RPMI8226 (cell line): ENCODE data around the gene PLCL1.

ENCODE experiments used
- DNase-seq: peaks from one replicate; pipeline ENCODE4 v3.0.0-alpha.2; 2015

PLCL1 gene

DNA sequence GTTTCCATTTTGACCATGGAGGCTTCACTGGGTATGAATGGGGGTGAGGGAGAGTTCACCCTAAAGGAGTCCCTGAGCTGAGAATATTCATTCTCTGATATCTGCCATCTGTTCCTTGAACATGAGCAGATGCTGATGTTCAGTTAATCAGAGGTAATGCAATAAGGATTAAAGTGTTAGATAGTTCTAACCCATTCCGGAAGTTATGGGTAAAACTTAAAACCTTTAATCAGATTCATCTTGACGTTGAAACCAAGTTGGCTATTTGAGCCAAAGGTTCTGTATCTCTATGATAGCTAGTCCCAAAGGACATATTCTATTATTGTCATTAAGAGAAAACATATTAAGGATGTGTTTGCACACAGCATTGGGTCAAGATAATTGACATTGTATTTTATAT, 268.9 kb downstream of the PLCL1 start:
- no peak for DNase-seq

GRCh38 chr2:198077477-198077876, 273.1 kb downstream of the PLCL1 start:
- no peak for DNase-seq

GRCh38 chr2:198080879-198081765, 276.7 kb downstream of the PLCL1 start:
- no peak for DNase-seq

DNA sequence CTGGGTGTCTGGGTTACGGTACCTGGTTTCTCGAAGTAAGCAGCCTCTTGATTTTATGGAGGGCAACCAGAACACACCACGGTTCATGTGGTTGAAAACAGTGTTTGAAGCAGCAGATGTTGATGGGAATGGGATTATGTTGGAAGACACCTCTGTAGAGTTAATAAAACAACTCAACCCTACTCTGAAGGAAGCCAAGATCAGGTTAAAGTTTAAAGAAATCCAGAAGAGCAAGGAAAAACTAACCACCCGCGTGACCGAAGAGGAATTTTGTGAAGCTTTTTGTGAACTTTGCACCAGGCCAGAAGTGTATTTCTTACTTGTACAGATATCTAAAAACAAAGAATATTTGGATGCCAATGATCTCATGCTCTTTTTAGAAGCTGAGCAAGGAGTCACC, 279.8 kb downstream of the PLCL1 start:
- no peak for DNase-seq

DNA sequence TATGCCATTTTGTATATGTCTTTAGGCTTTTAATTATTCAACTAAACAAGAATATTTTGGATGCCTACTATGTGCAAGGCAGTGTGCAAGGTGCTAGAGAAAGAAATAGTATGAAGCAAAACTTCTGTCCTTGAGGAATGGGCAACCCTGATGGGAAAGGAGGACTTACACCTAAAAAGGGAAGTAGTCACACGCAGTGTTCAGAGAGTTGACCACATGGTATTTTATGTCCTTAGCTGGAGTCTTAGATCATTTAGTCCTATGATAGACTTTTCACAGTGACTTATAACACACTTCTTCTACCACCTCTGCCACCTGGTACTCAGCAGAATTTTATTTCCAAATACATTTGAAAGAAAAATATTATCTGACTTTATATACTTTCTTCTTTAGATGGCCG, 291.6 kb downstream of the PLCL1 start:
- no peak for DNase-seq

DNA sequence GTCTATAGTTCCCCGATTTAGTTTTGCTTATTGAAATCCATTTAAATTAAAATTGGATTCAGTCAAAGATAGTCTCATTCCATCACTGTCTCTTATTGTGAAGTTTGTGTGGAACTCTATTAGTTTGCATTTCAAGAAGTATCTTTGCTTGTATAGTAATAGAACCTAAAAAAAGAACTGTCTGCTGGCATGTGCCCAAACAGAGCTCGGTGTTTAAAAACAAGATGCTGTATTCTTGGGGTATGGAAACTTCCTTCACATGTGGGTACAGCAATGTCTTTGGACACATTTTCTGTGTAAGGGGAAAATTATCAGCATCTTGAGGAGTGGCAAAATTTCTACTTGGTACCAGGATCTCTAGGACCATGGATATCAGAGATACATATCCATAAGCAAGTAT, 292.6 kb downstream of the PLCL1 start:
- no peak for DNase-seq

GRCh38 chr2:198097630-198098029, 293.2 kb downstream of the PLCL1 start:
- no peak for DNase-seq

DNA sequence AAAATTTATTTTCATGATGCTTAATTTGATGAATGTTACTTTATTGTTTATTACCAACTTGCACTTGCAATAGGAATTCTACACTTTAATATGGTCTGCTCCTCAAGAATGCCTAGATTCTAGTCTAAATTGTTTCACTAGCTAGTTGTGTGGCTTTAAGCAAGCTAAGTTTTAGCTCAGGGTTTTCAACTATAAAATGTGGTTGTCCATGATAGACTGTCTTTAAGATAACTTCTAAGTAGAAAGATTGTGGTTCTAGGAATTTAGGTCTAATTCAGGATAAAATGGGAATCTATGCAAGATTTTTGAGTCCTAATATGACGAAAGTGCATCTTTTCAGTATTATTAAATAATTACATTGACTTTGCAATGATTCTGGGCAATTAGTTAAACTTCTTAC, 294.0 kb downstream of the PLCL1 start:
- DNase-seq, result no peak

- DNase-seq, result no peak
These were observed 294.5 kb downstream of the PLCL1 start for GRCh38 chr2:198098918-198099317.

DNA sequence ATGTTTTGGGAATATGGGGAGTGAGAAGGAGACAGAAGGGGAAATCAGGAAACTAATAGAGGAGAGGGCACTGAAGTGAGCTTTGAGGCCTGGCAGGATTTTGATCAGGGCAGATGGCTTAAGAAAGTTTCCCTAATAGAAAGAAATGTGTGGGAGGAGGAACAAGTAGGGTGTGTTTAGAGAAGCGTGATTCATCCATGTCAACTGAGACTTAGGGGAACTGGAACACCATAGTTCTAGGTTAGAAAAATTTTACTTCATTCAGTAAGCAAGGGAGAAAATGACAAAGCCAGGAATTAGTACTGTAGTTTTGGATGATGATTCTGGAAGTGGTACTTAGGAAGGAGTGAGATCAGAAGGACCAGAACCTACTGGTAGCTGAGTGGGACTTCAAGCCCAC, 296.0 kb downstream of the PLCL1 start:
- no peak for DNase-seq

- no peak for DNase-seq
These were observed 297.3 kb downstream of the PLCL1 start for GRCh38 chr2:198101688-198102087.

DNA sequence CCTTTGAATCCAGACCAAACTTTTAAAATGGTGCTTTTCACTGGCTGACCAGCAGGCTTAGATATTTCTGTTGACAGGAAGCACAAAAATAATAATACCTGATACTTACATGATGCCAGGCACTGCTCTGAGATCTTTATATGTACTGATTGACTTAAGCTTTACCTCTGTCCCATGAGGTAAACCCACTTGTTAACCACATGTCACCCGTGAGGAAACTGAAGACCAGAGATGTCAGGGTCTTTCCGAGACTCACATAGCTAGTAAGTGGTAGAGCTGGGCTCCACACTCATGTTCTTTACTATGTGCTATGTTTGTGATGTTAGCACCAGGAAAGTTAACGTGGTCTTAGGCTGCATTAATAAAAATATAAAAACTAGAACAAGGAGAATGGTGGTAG, 297.7 kb downstream of the PLCL1 start:
- DNase-seq, result no peak

DNA sequence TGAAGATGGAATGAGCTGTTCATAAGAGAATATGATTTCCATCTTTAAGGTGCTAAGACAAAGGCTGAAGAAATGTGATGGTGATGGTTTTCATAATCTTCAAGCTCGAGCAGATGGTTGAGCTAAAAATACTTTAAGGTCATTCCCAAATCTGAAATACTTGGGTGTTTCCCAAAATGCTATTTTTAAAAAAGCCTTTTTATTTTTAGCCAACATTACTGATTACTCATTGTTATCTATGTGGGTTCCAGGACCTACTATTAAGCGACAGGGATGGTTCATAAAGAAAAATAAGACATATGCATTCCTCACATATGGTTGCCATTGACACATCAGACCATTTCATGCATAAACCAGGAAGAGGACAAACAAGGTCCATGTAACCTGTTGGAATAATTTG, 298.5 kb downstream of the PLCL1 start:
- no peak for DNase-seq

DNA sequence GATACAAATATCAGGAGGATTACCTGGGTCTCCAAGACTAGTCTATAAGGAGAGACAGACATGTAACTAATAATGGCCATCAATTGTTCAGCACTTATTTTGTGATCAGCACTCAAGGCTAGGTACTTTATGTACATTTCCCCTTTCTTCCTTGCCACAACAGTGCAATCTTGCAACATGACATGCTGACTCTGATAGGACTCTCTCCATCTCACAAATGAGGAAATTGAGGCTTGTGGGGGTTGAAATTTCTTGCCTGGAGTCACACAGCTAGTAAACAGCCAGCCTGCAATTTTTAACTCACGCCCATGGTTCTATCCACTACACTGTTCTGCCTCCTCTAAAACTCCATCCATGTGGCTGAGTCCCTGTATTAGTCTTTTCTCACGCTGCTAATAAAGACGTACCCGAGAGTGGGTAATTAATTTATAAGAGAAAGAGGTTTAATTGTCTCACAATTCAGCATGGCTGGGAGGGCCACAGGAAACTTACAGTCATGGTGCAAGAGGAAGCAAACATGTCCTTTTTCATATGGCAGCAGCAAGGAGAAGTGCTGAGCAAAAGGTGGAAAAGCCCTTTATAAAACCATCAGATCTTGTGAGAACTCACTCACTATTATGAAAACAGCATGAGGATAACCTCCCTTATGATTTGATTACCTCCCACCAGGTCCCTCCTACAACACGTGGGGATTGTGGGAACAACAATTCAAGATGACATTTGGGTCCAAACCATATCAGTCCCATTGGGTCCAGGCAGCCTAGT, 302.4 kb downstream of the PLCL1 start:
- no peak for DNase-seq

DNA sequence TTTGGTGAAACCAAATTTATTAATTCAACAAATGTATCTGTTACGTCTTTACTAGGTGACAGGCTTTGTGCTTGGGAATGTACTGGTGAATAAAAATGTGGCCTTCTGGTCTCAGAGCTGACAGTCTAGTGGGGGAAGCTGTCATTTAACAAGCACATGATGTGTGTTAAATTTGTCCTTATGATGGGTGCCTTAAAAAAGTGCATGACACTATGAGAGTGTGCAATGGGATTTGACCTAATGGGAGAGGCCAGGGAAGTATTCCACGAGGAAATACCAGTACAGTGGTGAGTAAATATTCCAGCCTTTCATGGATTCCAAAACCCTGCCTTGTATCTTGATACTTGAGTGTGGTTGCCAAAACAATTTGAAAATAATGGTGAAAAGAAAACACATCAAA, 308.9 kb downstream of the PLCL1 start:
- DNase-seq, result no peak

GRCh38 chr2:198114064-198114463, 309.7 kb downstream of the PLCL1 start:
- no peak for DNase-seq

DNA sequence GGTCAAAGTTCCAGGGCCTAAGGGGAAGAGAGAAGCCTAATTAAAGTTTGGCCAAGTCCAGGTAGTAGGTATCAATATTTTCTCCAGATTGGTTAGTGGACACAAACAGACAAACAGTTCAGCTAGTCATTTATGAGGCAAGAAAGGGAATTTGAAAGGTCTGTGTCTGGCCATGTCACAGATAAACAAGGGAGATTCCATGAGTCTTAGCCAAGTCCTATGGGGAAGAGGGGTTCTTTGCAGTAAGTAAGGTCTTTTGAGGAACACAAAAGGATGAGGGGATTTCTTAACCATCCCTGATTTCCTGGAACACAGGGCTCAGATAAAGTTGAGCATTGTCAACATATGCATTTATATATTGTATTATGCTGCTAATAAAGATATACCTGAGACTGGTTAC, 310.8 kb downstream of the PLCL1 start:
- DNase-seq, result no peak

DNA sequence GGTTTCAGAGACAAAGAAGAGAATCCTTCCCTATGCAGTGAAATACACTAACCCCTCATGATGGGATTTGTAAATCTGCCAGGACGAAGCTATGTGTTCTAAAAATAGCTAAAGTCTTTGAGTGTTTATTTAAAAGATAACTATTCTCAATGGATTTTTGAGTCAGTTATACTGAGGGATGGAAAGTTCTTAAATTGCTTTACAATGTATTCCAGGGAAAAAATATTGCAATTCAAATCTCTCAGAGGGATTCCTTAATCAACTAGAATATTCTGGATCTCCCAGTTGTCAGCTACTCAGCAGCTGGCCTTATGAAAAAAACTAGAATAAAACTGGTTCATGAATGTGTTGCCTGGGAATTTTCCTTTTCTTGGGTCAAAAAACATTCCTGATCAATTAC, 312.4 kb downstream of the PLCL1 start:
- DNase-seq, result no peak

DNA sequence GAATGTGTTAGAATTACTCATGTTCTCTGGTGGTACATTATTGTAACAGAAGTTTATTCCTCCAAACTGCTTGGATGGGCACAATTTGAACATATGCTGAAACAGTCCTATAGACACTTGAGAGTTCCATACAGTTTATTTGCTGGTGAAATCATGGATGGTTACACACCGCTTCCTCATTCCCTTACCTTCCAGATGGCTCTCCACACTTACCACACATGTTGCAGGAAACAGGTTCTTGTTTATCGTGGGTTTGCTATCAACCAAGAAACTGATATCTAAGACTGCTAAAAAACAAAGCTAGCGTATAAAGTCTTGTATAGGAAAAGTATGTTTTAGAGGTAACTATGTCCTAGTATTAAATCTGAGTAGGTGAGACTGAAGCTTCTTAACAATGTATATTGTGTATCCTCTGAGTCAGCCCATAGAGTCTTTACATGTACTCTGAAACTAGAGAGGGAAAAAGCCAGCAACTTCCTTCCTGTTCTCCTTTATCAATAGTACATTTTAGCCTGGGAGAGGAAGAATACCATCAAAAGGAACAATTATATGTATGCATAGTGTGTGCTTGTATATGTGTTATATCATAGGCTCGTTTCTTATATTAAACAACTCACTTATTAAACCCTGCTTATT, 313.1 kb downstream of the PLCL1 start:
- DNase-seq, result no peak

DNA sequence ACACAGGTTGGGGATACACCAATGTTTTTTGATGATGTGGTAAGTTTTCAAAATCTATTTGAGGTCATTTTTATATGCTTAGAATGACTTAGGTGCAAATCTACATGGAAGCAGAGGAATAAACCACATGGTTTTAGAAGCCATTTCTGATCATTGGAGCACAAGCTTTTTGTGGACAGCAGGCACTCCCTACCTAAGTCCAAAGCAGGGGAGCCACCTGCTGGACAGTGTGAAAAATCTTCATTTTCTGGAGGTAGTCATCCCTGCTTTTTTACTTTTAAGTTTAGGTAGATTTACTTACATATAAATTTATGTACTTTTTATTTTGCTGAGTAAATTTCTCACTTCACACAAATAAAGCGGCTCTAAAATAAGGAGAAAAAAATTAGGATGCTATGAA, 323.2 kb downstream of the PLCL1 start:
- DNase-seq, result peak; percentile 68

- DNase-seq, result no peak
These were observed 325.2 kb downstream of the PLCL1 start for GRCh38 chr2:198129609-198130008.

- no peak for DNase-seq
These were observed 330.0 kb downstream of the PLCL1 start for GRCh38 chr2:198134293-198134955.

- no peak for DNase-seq
These were observed 331.1 kb downstream of the PLCL1 start for GRCh38 chr2:198135481-198135934.
